Pulmonary artery endothelial cell (primary cell): ENCODE data around the gene CACNA1C. TPM values are rescaled to one million over a fixed set of nuclear protein-coding genes. Genes with fewer than 3 reads are reported as not detected.

Source experiments
- DNase-seq: peaks from one replicate; pipeline ENCODE4 v3.0.0-alpha.2; 2011; ENCODE audit warnings: low read depth, low spot score
- total RNA-seq: library from RNA; depleted of rRNA; stranded (reverse); fragments of >200 nt; gene quantifications from 2 replicates; pipeline ENCODE4 v1.2.3, GENCODE V29; 2014

Gene CACNA1C
- total RNA-seq, 1 donor from 2014 or later, result not detected

DNA sequence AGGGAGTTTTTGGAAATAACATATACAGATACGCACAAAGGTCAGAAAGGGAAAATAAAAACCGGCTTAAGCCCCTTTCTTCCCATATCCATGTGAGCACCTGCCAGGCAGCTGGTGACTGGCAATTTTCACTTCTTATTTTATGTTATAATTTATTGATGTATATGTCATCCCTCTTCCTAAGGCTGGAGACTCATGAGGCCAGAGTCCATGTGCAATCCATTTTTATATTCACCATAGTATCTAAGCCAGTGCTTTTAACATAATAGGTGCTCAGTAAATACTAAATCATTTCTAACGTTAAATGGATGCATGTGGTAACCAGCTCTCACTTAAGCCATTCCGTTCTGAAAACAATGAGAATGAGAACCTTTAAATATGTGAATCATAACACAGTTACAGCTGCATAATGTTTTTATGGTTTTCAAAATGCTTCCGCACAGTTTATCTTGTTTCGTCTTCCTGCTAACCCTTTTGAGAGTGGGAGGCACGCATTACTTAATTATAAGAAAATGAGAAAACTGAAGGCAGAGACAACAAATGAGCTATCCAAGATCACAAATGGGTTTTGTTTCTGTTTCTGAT lies 178.3 kb downstream of the CACNA1C start:
- no peak for DNase-seq

DNA sequence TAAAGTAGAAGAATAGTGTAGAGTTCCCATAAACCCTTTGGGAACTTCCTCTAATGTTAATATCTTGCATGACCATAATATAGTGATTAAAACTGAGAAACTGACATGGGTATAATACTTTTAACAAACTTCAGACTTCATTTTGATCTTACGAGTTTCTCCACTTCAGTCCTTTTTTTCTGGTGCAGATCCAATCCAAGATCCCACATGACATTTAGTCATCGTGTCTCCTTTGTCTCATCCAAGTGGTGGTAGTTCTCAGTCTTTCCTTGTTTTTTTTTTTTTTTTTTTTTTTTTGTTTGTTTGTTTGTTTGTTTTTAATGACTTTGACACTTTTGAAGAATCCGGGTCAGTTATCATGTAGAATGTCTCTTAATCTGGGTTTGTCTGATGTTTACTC lies 179.2 kb downstream of the CACNA1C start:
- DNase-seq, result no peak

DNA sequence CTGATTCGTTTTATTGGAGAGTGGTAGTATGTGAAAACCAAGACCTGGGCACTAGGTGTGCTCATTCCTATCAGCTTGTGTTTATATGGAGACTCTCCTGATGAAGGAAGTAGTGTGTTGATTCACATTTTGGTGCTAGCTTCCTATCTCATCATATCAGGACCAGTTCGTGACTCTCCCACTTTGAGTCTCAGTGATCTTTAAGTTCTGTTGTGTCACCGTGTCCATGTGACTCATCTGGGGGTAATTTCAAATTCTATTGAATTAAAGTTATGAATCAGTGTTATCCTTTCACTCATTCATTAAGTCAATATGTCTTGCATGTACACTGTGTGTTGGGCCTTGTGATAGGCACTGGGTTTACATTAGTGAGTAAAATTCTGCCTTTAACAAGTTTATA lies 180.2 kb downstream of the CACNA1C start:
- no peak for DNase-seq

DNA sequence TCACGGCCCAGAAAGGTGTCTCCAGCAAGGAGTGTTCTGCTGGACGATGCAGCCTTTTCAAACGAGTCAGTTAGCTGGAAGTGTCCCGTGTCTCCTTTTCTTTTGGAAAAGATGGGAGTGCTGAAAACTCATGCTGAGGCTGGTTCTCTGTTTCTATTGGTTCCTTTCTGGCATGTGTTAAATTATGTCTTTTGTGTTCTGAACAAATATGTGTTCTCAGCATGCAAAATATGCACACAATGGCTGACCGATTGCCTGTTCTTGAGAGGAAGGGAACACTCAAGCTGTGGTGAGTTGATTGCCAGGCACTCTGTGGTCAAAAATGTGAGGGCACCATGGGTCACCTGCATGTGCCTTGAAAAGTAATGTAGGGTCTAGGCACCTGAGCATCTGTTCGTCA lies 181.3 kb downstream of the CACNA1C start:
- no peak for DNase-seq

DNA sequence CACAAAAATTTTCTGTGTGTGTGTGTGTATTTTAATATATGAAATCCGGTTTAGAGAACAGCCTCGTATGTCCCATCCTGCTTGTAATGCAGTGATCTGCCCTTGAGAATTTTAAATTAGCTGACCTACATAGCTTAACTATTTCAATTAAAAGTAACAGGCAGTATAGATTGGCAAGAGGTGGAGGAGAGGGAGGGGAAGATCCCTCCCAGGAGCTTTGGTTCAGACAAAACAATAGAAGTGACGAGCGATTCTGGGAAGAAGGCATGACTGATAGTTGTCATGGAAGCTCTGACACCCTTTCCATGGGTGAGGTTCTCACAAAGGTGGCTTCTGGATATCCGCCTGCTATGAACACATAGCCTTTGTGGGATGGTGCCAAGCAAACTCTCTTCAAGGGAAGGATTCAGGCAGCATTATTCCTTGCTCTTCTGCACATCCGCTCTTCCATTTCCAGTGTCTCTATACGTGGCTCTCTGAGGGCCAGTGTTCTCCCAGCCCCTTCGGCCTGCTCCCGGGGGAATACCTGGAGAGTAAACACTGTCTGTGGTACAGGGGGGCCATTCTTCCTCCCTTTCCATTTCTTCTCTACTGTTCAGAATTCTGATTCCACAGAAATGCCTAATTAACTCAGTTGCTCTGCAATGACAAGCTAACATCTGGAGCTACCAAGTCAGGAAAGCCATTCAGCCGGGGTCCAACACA lies 182.0 kb downstream of the CACNA1C start:
- DNase-seq, result no peak

DNA sequence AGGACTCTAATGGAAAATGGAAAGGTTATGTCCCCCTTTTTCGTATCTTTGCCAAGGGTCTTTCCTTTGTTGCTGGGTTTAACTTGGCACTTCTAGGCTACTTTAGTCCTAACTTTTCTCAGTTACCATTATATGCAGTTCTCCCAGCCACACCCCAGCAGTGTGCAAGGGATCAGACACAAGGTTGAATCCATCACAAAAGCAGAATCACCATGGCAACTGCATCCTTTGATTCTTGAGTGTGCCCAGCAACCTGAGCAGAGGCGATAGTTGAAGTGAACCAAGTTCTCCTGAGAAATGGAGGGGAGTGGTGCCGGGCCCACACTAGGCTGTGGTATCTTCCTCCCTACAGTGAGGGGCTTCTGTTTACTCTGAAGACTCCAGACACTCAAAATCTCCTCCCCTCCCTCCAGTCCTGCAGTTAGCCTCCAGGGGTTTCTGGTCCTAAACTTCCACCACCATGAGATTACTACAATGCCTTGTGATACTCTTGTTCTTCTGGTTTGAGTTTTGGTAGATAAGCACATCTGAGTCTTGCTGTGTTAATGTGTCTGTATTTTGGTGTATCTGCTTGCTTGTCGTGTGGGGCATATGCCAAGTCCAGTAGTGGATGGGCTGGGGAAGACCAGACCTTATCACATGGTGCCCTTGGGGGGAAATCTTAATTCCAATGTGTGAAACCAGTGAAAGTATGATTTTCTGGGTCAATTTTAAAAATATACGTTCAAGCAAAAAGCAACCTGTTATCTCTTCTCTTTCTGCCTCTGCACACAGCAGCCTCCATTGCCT lies 183.9 kb downstream of the CACNA1C start:
- DNase-seq, result no peak

DNA sequence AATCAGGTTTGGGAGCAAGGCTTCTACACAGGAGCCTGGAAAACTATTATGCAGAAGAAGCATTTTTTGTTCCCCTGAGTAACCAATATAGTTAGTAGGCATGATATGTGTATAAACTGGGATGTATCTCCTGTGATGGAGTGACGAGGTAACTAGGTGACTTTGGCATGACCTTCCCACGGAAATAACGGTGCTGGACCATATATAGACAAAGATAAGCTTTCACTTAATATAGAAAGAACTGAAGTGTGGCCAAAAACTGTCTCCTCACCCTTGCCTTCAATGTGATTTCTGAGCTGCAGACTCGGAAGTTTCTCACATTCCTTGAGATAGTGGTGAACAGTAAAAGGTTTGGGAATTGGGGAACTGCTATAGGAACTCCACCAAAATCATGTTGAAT lies 185.3 kb downstream of the CACNA1C start:
- DNase-seq, result no peak

DNA sequence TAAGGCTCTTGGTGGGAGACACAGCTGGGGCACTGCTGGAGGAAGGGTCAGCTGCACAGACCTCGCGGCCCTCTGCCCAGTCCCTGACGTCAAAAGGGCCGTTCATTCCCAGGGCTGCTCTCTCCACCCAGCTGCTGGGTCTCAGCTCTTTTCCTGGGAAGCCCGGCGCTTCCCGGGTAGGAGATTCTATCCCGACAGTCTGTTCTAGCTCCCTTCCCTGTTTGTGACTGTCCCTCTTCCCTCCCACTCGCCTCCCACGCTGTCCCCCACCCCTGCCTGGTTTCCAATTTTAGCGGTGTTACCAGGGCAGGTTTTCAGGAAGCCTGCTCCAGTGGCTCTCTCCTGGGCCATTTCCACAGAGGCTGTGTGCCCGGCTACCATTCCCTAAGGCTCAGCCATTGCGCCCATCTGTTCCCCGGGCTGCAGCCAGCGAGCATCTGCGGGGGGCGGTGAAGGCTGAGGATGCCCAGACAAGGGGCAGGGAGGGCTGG lies 186.6 kb downstream of the CACNA1C start:
- DNase-seq, result no peak

DNA sequence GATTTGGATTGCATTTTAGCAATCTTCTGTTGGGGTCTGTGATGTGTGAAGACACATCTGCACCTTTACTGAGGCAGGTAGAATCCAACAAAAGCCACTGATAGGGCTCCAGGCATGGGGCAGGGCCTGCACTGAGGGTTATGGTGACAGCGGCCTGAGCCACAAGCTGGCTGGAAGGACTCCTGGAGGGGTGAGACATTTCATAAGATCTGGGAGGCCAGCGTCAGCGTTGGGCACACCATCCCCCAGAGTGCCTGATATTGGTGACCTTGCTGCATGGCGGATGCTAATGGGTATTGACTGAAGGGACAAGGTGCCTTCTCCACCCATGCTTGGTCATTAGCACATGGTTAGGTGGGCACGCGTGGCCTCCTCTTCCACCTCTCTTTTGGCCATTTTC lies 187.6 kb downstream of the CACNA1C start:
- no peak for DNase-seq

DNA sequence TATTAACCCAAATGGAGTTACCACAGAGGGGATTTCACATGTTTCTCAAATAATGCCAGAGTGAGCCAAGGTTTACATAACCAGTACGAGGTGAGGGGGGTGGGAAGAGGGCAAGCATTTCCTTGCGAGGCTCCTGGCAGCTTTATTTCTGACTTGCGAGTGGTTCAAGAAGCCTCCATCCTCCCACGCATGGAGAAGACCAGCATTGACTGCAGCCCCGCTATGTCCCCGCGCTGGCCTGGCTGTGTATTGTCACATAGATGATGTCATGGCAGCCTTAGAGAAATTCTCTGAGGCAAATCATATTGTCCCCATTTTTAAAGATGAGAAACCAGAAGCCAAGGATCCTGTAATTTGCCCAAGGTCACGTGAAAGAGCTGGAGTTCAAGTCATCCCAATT lies 188.2 kb downstream of the CACNA1C start:
- no peak for DNase-seq

DNA sequence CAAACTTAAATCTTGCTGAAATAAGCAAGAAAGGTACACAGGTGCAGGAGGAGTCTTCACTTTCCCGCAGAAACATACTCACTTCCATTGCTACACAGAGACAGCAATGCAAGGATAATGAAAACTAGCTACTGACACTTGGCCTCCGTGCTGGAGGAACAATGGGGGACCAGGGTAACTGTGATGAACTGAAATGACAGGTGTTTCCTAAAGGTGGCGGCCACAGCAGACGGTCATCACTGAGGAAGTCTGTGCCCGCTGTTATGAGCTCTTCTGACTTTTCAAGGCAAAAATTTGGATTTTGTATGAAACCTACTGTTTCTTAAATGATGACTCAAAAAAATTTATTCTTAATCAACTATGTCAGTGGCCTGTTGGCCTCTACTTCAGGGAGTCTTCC lies 189.4 kb downstream of the CACNA1C start:
- no peak for DNase-seq

DNA sequence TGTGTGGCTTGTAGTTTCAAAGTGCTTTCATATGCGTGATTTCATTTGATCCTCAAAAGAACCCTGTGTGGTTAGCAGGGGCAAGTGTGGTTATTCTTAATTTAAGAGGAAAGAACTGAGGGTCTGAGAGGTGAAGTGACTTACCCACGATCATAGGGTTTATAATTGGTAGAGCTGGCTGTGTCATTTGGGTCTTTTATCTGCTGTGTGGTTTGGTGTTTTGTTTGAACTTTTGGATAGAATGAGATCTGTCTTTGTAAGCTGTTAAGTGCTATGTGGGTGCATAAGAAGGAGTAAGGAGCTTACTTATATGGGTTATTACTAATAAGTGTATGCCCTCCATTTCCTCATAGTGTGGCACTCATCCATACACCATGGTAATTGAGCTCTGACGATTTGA lies 190.0 kb downstream of the CACNA1C start:
- DNase-seq, result no peak

DNA sequence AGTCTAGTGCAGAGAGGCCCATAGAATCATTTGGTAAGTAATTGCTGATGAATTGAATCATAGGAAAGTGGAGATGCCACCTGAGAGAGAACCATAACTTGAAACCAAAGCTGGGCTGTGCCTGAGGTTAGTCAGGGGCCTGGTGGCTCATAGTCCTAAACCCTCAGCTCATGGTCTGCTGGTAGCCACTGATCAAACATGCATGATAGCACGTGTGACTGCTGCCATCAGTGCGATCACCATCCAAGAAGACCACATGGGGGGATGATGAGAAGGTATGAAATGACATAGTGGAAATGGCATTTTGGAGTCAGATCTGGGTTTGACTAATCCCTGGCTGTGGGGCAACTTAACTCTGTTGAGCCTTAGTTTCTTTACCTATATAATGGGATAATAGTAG lies 190.5 kb downstream of the CACNA1C start:
- DNase-seq, result no peak

DNA sequence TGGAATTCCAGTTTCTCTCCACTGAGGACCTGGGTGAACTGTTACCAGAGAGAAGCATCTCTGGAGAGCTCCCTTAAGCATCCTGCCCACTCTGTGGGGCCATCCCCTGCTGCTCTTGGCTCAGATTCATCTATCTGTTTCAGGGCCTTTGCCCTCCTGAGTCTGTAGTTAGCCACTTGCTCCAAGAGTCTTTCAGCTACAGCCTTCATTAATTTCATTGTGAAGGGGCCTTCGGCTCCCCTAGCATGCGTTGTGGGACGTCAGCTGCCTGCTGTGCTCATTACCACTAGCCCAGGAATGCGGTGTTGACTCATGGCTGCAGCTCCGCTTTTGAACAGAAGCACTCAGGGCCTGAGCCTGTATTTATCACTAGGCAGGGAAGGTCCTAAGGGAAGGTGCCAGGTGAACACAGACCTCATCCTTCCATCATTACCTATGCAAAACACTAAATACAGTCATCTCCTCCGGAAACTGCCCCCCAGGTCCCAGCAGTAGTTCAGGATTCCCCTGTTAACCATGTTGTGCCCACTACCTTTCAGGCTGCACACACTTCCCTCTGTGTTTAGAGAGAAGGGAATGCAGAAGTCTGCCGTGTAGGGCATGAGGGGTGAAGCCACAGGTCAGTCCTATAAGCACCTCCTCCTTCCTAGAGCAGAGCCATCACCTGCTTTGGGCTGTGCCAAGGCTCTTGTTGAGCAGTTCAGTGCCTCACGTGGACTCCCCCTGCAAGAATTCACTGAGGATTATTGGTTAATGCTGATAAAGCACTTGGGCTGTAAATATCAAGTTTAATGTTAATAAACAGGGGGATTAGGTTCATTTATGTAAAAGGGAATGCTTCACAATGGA lies 191.4 kb downstream of the CACNA1C start:
- no peak for DNase-seq

DNA sequence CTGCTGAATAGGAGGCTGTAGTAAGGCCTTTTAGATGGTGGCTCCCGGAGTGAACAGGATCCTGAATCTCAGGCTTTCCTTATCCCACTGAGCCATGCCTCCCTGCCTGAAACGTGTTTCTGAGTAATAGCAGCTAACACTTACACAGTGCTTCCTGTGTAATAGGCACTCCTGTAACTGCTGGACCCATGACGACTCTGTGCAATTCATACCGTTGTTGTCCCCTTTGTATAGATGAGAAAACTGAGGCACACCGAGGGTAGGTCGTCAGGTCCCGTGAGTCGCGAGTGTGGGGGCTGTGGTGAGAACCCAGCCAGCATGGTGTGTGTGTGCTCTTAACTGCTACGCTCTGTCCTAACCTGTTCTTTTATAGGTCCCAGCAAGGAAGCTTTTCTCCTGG lies 193.6 kb downstream of the CACNA1C start:
- DNase-seq, result no peak

DNA sequence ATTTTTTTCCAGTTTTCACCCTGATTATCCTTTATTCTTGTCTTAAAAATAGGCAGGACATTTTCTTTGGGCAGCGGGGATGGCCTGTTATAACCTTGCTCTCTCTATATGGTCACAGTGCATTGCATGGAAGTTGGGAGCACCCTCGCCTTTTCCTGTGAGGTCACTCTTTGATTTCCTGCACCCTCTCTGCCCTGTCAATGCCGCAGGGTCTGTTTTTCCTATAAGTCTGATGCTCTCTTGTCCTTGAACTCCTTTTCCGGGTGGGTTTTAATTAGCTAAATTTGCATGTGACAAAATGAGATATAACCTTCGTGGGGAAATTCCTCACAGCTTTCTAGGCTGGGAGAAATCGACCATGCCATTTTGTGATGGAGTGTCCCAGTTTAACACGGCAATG lies 194.3 kb downstream of the CACNA1C start:
- DNase-seq, result no peak

DNA sequence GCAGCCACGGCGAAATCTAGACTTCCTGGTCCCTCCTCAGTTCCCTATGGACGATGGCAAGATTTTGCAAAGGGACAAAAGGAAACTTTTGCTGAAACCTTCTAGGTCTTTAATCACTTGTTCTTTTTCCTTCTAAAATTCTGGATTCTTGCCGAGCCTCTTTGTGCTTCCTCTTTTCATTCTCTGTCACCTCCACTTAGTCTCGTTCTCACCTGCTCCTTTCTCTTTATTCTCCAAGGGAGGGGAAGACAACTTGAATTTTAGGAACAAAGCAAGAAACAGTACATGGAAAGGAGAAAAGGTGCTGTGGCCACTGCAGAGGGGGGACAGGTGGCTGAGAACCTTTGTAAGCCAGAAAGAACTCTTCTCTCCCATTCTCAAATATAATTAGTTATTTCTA lies 194.8 kb downstream of the CACNA1C start:
- DNase-seq, result no peak

DNA sequence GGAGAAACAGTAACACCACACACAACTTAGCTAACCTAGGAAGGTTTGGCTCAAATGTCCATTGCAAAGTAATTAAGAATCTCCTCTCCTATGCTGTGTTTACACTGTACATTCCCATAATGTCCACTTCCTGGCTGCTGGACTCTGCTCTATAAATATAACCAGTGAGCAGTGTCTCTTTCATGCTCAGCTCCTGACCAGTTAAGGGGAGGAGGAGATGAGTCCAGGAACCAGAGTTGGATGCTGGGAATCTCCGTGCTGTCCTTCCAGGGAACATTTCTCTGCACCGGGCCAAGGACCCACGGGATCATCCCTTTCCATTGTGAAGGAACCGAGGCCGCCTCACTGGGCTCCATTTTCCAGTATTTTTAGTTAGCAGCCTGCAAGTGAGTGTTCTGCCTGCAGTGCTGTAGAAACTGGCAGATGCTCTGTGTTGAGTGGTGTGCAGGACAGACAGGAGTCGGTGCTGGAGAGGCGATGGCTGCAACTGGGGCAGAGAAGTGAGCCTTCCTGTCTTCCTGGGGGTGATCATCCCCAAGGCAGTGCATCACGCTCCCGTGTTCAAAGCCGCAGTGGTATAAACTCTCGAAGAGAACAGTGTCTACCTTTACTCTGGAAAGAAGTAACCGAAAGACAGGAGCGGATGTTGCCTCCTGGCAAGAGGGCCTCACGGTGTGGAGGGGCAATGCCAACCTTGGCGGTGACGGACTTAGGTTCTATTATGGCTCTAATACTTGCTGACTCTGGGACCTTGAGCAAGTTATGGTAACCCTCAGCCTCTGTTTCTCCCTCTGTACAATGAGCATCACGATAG lies 195.5 kb downstream of the CACNA1C start:
- DNase-seq, result no peak

DNA sequence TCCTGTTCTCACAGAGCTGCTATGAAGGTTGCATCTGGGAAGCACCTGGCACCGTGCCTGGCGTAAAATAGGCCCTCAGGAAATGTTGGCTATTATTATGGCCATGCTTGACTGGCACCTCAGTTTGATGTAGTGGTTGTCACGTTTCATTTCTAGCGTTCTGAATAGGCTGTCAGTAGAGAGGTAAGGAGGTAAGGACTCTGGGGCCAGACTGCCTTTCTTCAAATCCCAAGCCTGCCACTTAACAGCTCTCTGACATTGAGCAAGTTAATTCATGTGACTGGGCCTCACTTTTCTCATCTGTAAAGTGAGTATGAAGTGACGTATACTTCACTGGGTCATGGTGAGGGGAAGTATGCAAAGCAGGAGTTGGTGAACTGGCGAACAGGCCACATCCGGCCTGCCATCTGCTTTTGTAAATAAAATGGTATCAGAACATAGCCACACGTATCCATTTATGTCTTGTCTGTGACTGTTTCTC lies 196.2 kb downstream of the CACNA1C start:
- DNase-seq, result no peak

DNA sequence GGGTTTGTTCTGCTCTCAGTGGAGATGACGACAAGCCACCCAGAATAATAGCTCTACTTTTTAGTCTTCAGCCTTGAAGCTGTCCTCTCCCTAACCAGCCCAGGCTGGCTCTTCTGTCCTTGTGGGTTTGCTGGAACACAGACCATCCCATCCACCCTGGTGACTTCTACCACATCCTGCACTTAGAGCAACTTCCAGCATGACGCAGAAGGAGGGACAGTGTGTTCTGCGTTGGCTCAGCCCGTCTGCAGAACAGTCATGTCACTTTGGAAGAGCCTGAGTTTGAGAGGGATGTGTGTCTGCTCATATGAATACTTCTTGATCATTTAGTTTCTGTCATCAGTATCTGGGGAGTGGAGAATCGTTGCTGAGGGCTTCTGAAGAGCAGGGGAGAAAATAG lies 198.0 kb downstream of the CACNA1C start:
- DNase-seq, result no peak
